Limb (tissue), 2 donors: ENCODE results near the gene TINAGL1.
A peak's percentile ranks its signal among the peaks of the same experiment; 100 is the strongest.

Source experiments
- DNase-seq, 2 donors: peaks; one replicate each; pipeline ENCODE4 v3.0.0-alpha.2; 2016; ENCODE audit errors: extremely low spot score in 2 of 2

TINAGL1 gene

GRCh38 chr1:31576201-31576669 lies at the start of gene TINAGL1:
Gene TINAGL1 (plus strand): TSS chr1:31576515. CDS start chr1:31577149, 634 bp downstream.
- DNase-seq: no peak

DNA sequence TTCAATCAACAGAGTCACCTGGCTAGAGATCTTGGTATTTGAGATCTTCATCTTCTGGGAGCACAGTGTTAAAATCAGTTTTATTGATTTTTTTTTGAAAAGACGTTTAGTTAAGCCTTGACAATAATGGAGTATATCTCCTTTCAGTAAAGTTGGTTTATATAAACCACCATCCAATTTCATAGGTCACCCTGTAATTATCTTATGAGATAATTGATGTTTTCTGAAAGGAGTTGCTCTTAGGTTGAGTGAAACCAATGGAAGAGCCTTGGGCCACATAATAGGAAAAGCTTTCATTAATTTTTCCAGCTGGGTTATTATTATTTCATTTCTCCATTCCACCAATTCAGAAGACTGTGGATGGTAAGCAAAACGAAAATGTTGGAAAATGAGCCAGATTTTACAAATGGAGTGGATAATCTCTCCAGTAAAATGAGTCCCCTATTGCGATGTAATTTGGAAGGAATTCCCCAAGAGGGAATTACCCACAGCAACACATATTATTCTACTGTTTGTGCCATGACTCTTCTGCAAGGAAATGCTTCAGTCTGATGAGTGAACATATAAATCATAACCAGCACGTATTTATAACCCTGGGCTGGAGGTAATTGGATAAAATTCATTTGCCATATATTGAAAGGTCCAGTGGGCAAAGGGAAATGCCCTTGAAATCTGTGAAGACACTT lies 46.2 kb upstream of the TINAGL1 start:
- DNase-seq: no peak

DNA sequence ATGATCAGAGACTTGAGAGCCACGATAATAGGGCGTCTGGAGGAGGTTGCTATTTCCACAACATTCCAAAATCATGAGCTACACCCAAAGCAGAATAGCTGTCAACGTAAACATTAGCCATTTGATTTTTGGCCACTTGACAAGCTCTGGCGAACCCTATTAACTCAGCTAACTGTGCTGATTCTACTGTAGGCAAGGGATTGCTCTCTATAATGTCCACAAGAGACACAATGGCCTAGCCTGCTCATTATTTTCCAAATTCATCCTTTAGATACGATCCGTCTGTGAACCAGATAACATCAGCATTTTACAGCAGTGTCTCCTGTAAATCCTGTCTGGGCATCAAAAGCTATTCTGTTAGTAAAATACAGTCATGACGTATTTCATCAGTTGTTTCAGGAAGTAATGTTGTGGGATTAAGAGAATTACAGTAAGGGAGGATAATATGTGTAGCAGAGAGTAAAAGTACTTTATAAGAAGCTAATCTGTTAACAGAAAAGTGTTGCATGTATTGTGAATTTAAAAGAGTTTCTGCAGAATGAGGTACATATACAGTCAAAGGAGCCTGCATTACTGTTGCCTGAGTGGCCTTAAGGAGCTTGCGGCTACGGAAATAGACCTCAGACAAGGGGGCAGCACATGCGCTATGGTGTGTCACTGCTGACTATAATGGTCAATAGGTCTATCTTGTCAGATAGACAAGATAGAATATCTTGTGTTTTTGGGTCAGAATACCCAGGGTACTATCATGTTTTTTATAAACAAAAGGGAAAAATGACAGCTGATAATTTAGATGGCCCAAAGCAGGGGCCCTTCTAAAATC lies 44.9 kb upstream of the TINAGL1 start:
- no peak for DNase-seq

- DNase-seq: no peak
Observed at GRCh38 chr1:31532173-31532572, 44.1 kb upstream of the TINAGL1 start.

DNA sequence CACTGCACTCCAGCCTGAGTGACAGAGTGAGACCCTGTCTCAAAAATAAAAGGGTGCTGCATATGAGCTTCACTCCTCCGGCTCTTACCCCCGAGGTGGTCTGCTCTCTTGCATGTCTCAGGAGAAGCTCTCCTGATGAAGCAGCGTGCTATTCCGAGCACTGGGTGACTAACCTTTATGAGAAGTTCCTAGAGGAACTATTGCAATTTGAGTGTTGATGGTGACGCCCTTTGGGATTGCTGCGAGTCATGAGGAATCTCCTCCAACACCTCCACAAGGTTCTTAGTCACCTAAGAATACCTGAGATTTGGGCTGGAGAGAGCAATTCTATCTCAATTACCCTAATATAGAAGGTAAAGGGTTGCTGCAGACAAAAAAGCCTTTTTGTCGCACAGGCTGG lies 40.8 kb upstream of the TINAGL1 start:
- no peak for DNase-seq

GRCh38 chr1:31539329-31539728 lies 37.0 kb upstream of the TINAGL1 start:
- no peak for DNase-seq

GRCh38 chr1:31541194-31541593 lies 35.1 kb upstream of the TINAGL1 start:
- no peak for DNase-seq

GRCh38 chr1:31545927-31546540 lies 30.3 kb upstream of the TINAGL1 start:
- no peak for DNase-seq

GRCh38 chr1:31548534-31548906 lies 27.8 kb upstream of the TINAGL1 start:
- peak in 1 of 2 donors; percentile 60 for DNase-seq

DNA sequence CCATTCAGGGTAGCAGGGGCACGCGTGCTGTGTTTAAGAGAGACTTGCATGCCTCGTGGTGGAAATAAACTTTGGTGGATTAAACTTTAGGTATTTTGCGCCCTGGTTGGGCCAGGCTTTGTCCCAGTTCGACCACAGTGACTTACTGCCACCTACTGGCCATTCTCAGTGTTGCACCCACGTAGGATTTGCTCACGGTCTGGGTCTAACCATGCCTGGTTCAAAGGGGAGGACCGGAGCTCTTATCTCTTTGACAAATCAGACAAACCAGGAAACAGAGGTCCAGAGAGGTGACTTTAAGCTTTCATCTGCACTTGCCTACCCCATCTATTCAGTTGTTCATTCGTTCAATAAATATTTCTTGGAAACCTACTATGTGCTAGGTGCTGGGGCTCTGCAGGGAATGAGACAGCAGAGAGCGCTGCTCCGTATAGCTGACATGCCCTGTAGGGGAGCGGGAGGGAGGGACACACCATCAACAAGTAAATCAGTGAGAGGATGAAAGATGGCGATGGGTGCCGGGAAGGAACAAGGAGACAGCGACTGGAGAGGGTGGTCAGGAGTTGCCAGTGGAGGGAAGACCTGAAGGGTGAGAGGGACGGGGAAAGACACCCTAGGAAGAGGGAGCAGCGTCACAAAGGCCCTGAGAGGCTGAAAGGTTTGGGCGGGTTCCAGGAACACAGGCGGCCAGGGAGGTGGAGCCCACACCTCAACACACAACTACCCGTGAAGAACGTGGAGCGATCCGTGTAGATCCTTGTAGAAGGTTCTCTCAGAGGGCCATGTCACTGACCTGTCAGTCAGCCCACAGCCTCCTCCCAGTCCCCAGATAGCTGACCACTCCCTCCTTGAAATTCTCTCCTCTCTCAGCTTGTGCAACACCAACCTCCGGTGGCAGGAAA lies 27.2 kb upstream of the TINAGL1 start:
- peak; percentile 88 to 93 for DNase-seq

- no peak for DNase-seq
Observed at GRCh38 chr1:31549809-31550620, 26.3 kb upstream of the TINAGL1 start.

DNA sequence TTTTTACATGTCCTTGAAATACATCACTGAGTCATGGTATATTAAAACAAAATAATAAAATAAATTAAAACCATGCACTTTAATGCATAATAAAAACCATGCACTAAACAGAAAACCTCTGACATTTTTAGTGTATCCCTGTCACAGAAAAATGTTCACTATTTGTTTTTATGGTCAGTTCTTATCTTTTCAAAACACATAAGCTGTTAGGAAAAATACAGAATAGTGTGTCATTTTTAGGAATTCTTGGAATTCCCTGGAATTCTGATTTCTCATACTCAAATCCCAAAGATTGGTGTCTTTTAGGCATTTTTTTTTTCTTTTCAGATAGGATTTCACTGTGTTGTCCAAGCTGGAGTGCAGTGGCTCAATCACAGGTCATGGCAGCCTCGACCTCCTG lies 25.1 kb upstream of the TINAGL1 start:
- DNase-seq: no peak

DNA sequence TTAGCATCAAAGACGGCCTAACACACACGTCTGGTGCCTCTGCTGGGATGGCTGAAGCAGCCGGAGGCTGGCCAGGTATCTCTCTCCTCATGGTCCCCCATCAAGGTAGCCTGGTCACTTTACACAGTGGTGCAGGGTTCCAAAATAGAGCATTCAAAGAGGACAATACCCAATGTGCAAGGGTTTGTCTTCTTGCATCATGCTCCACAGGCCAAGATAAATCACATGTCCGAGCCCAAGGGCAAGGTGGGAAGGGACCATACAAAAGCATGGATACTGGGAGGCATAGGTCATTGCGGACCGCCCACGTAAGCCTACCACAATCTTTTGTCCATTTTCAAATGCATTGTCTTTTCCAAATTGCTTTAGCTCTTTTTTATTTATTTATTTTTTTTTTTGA lies 23.8 kb upstream of the TINAGL1 start:
- no peak for DNase-seq

GRCh38 chr1:31556481-31557006 lies 19.8 kb upstream of the TINAGL1 start:
- no peak for DNase-seq

- no peak for DNase-seq
Observed at GRCh38 chr1:31559715-31560114, 16.6 kb upstream of the TINAGL1 start.

DNA sequence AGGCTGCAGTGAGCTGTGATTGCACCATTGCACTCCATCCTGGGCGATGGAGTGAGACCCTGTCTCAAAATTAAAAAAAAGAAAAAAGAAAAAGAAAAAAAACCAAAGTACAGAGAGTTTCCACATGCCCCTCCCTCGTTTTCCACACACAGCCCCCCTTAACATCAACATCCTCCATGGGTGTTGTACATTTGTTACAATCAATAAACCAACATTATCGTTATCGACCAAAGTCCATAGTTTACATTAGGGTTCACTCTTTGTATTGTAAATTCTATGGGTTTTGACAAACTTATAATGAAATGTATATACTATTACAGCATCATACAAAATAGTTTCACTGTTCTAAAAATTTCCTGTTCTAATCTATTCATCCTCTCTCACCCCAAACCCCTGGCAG lies 15.9 kb upstream of the TINAGL1 start:
- no peak for DNase-seq

DNA sequence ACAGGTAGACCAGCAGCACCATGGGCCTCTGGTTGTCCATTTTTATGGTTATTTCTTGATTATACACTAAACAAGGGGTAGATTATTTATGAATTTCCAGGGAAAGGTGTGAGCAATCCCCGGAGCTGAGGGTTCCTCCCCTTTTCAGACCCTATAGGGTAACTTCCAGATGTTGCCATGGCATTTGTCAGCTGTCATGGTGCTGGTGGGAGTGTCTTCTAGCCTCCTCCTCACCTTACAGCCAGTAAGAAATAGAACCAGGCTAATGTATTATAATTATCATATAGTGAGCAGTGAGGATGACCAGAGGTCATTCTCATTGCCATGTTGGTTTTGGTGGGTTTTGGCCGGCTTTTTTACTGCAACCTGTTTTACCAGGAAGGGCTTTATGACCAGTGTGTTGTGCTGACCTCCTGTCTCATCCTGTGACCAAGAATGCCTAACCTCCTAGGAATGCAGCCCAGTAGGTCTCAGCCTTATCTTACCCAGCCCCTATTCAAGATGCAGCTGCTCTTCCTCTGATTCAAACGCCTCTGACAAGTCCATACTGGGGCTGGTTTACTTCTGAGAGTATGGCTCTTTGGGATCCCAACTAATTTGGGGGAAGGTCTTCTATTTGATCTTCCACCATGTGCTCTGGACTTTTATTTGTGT lies 13.5 kb upstream of the TINAGL1 start:
- DNase-seq: no peak

GRCh38 chr1:31564606-31564989 lies 11.7 kb upstream of the TINAGL1 start:
- DNase-seq: no peak

DNA sequence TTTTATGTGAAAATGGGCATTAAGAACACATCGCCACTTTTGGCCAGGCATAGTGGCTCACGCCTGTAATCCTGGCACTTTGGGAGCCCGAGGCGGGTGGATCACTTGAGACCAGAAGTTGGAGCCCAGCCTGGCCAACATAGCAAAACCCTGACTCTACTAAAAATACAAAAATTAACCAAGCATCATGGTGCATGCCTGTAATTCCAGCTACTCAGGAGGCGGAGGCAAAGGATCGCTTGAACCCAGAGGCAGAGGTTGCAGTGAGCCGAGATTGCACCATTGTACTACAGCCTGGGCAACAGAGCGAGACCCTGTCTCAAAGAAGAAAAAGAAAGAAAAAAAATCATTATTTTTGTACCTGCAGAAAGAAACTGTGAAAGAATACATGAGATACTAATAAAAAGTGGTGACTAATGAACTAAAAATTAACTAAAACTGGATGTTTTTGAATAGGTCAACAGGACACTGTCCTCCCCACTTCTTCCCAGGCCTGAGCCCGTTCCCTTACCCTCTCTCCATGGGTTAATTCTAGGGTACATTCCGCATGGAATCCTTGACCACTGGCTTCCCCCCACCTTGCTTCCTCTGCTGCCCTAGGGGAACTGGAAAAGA lies 8.3 kb upstream of the TINAGL1 start:
- no peak for DNase-seq
